KMS-11 (cell line): ENCODE results near the gene AXL.
A peak's percentile ranks its signal among the peaks of the same experiment; 100 is the strongest.

Experiments
- H2AFZ ChIP-seq: fragments of 200-600 bp; sonication (generic); 2 replicates; pipeline ENCODE4 v1.6.1; 2016; ENCODE audit warnings: antibody characterized with exemption, mixed run types, low read depth
- H3K27ac ChIP-seq: fragments of 200-600 bp; sonication (generic); 2 replicates; pipeline ENCODE4 v1.6.1; 2016; ENCODE audit warnings: mild to moderate bottlenecking, mixed run types
- H3K27me3 ChIP-seq: fragments of 200-600 bp; sonication (generic); 2 replicates; pipeline ENCODE4 v1.6.1; 2017; ENCODE audit warnings: mild to moderate bottlenecking, low read depth, mixed run types, moderate library complexity; ENCODE audit not compliant: insufficient read depth
- H3K36me3 ChIP-seq: fragments of 200-600 bp; sonication (generic); 2 replicates; pipeline ENCODE4 v1.6.1; 2017; ENCODE audit warnings: mild to moderate bottlenecking, mixed run types; ENCODE audit not compliant: insufficient read depth
- H3K4me1 ChIP-seq: fragments of 200-600 bp; sonication (generic); 2 replicates; pipeline ENCODE4 v1.6.1; 2016; ENCODE audit warnings: mild to moderate bottlenecking, low read depth, mixed run types; ENCODE audit not compliant: poor library complexity, severe bottlenecking
- H3K4me2 ChIP-seq: fragments of 200-600 bp; sonication (generic); 2 replicates; pipeline ENCODE4 v1.7.0; 2016; ENCODE audit warnings: mild to moderate bottlenecking, mixed run types
- H3K4me3 ChIP-seq: fragments of 200-600 bp; sonication (generic); IDR thresholded peaks from 2 replicates; pipeline ENCODE4 v1.6.1; 2017; ENCODE audit warnings: low read depth, low read length, mixed read lengths; ENCODE audit not compliant: insufficient read depth
- H3K79me2 ChIP-seq: fragments of 200-600 bp; sonication (generic); 2 replicates; pipeline ENCODE4 v1.6.1; 2016; ENCODE audit warnings: low read depth, mixed run types; ENCODE audit not compliant: insufficient read depth
- H3K9ac ChIP-seq: fragments of 200-600 bp; sonication (generic); 2 replicates; pipeline ENCODE4 v1.6.1; 2016; ENCODE audit warnings: mild to moderate bottlenecking, mixed run types
- H4K20me1 ChIP-seq: fragments of 200-600 bp; sonication (generic); 2 replicates; pipeline ENCODE4 v1.6.1; 2016; ENCODE audit warnings: mild to moderate bottlenecking, mixed run types; ENCODE audit not compliant: insufficient read depth
- CTCF ChIP-seq: fragments of 200-600 bp; sonication (generic); conservative IDR thresholded peaks from 2 replicates; pipeline ENCODE4 v1.6.1; 2017; ENCODE audit warnings: low read depth, mild to moderate bottlenecking, antibody characterized with exemption, low read length, moderate library complexity, mixed read lengths

Gene AXL

GRCh38 chr19:41263042-41263849, 44.2 kb downstream of the AXL start:
- peaks cover 3% of the 10 kb centered on the region; the same call in 1 of the 2 replicates for H3K36me3 ChIP-seq
- H3K79me2 ChIP-seq, result peaks cover 40% of the 10 kb centered on the region
- no peak overlapping the region for H3K4me3 ChIP-seq
- H3K4me1 ChIP-seq, result peaks cover 24% of the 10 kb centered on the region
- no peaks in the 10 kb centered on the region for H4K20me1 ChIP-seq
- H3K27ac ChIP-seq, result peak overlapping the region; percentile 84
- TF ChIP-seq CTCF, result no peak
- peak overlapping the region; percentile 96; the same call in 1 of the 2 replicates for H2AFZ ChIP-seq
- H3K9ac ChIP-seq, result peak overlapping the region; percentile 79
- peaks cover 4% of the 10 kb centered on the region; the same call in 1 of the 2 replicates for H3K27me3 ChIP-seq
- H3K4me2 ChIP-seq, result peak overlapping the region; percentile 83

- Histone ChIP-seq H3K36me3 (peaks cover 11% of the 10 kb centered on the region), H3K9ac (peak within 1 kb of the TSS; percentile 100), H4K20me1 (no peaks in the 10 kb centered on the region), H2AFZ (peak within 1 kb of the TSS; percentile 96), H3K79me2 (peaks cover 48% of the 10 kb centered on the region), H3K4me2 (peak within 1 kb of the TSS; percentile 89; the same call in 1 of the 2 replicates), H3K4me3 (peak within 1 kb of the TSS; percentile 46), H3K4me1 (peaks cover 24% of the 10 kb centered on the region), H3K27ac (peak within 1 kb of the TSS; percentile 100), H3K27me3 (peaks cover 4% of the 10 kb centered on the region; the same call in 1 of the 2 replicates)
- 0 out of 2 replicates have a peak, but pooled peaks have one; percentile 19 for TF ChIP-seq CTCF
Measured at GRCh38 chr19:41263850-41264580, 45.0 kb downstream of the AXL start, which contains the start of gene HNRNPUL1. Gene HNRNPUL1 (plus strand): TSS chr19:41264372. CDS start chr19:41264504, 132 bp downstream.

- Histone ChIP-seq H3K27me3 (peaks cover 4% of the 10 kb centered on the region; the same call in 1 of the 2 replicates), H4K20me1 (no peaks in the 10 kb centered on the region), H3K27ac (peak overlapping the region; percentile 100), H3K36me3 (peaks cover 18% of the 10 kb centered on the region), H2AFZ (peak overlapping the region; percentile 63), H3K79me2 (peaks cover 55% of the 10 kb centered on the region), H3K4me2 (peak overlapping the region; percentile 89; the same call in 1 of the 2 replicates), H3K9ac (peak overlapping the region; percentile 100), H3K4me1 (peaks cover 24% of the 10 kb centered on the region), H3K4me3 (peak overlapping the region; percentile 46)
- TF ChIP-seq CTCF, result no peak
Measured at GRCh38 chr19:41264581-41265394, 45.8 kb downstream of the AXL start.
